HG03095 (cell line): ENCODE measurements around the gene HLF.

Experiments used
- ATAC-seq: cut with Tn5 transposase; IDR thresholded peaks from one replicate; pipeline ENCODE4 v1.9.1; 2021; ENCODE audit warnings: moderate library complexity; ENCODE audit not compliant: unreplicated experiment

Gene HLF, protein sequence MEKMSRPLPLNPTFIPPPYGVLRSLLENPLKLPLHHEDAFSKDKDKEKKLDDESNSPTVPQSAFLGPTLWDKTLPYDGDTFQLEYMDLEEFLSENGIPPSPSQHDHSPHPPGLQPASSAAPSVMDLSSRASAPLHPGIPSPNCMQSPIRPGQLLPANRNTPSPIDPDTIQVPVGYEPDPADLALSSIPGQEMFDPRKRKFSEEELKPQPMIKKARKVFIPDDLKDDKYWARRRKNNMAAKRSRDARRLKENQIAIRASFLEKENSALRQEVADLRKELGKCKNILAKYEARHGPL

DNA sequence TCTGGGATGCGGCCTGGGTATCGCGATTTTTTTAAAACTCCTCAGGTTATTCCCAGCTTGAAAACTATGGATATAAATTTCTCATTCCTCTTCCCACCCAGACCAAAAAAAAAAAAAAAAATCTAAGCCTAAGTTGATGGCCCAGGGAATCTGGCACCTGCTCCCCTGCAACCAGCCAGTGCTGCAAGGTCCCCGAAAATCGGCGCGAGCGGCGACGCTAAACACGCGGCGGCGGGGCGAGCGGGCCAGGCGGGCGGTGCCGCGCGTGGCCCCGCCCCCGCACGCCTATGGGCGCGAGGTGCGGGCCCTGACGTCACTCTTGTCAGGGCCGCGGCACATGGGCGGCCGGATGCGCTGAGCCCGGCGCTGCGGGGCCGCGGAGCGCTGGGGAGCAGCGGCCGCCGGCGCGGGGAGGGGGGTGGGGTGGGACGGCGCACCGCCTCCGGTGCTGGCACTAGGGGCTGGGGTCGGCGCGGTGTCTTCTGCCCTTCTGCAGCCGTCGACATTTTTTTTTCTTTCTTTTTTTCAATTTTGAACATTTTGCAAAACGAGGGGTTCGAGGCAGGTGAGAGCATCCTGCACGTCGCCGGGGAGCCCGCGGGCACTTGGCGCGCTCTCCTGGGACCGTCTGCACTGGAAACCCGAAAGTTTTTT is at the start of gene HLF:
Gene HLF (plus strand): TSS at position 316 of the 654 bp plus-strand sequence. CDS start 525 bp downstream, outside the sequence.
- peak; percentile 93 for ATAC-seq

DNA sequence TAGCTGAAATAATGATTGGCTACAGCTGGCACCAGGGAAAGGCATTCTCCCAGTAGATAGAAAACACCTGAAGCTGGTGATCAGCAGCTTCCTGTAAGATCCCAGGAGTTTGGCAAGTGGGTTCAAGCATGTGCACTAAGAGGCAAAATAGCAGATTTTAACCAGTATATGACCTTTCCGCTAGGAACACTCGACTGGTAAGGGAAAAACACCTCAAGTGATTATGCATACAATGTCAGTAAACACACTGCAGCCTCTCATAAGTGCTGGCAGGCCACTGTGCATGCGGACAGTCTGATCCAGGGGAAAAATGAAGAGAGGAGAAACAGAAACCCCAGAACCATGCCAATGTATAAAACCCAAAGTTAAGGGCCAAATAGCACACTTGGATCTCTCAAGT is 49.0 kb upstream of the HLF start:
- no peak for ATAC-seq

DNA sequence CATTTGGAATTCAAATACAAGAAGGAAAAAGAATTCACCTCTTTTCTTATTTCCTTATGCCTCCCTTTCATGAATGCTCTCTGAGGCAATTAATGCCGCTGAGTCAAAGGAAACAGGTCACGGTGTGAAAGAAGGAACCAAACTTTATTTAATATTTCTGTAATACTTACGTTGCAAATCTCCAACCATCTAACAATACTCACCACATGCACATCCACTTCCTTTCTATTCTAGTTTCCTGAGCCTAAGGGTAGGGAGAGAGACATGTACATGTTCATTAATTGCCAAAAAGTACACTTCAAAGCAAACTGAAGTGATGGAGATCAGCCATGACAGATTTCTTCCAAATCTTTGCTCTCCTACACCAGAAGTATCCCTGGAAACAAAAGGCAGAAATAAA is 47.9 kb upstream of the HLF start:
- no peak for ATAC-seq

DNA sequence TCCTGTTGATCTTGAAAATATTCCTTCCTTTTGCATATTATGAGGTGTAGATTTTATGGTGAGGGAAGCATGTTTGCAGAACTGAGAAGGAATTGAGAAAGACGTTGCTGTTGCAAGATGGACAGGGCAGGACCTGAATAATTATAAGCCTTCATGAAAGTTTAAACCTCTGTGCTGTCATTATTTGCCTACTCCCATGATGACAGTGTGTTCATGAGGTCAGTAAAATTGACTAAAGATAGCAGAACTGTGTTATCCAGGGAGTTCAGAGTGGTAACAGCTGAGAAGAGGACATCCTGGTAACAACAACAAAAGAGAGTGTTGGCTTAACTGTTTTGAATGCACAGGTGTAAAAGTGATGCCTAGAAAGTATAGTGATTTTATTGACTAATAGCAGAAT is 45.3 kb upstream of the HLF start:
- ATAC-seq = no peak

DNA sequence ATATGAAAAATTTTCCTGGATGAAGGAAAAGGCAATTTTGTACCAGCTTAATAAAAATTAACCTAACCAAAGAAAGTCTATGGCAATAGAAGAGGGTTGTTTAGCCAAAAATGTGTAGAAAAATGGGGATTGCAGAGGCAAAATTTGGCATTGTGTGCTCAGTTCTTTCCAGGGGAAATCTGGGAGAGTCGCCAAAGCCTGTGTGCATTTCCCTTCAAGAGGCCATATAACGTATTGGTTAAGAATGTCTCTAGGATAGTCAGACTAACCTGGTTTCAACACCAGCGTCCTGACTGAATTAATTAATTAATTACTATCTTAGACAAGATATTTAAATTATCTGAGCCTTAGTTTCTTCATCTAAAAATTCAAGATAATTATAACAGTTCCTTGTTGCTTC is 44.8 kb upstream of the HLF start:
- ATAC-seq = no peak

DNA sequence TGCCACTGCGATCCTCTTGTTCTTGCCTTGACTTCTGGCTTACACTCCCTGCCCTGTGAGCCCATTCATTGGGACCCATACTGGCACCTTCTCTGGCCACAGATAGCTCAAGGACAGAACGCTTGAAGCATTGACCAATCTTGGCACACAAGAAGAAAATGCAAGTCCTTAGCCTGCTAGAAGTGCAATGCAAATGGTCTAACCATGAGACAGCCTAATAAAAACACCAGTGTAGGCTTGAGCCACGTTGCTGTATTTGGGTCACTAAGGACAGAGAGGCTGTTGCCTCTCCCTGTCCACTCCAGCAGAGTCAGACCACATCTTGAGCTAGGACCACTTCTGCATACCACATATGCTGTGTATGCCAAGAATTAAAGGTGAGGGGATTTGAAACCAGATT is 41.2 kb upstream of the HLF start:
- no peak for ATAC-seq

DNA sequence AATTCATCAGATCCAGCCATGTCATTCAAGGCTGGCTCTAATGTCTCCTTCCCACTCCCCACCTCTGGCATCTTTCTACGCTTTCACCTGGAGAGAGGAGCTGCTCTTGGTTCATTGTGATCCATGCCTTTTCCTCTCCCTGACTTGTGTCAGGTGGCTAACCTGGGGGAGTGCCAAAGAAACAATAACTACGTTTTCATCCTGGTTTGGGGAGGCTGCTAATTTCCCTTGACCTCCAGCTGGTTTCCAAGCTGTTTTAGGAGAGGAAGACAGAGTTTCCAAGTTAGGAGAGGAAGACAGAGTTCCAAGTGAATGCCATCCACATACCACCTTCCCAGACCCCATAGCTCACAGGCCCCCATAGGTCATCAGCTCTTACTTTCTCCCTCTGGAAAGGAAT is 40.0 kb upstream of the HLF start:
- ATAC-seq = no peak

DNA sequence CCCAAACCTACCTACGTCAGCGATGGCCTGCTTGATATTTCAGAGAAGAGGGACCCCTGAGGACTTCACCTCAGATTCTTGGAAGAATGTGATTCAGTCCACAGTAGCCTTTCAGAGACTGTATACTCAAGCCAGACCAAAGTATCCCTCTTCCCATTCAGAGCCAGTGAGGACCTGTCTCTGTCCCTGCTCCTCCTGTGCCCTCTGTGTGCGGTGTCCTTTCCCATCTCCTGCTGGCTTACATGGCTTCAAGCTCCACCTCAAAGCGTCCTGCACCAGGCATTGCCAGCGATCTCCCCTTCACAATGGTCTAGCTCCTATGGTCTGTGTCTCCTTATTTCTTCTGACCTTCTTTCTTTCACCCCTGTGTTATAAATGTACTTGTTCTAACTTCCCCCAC is 39.5 kb upstream of the HLF start:
- no peak for ATAC-seq

DNA sequence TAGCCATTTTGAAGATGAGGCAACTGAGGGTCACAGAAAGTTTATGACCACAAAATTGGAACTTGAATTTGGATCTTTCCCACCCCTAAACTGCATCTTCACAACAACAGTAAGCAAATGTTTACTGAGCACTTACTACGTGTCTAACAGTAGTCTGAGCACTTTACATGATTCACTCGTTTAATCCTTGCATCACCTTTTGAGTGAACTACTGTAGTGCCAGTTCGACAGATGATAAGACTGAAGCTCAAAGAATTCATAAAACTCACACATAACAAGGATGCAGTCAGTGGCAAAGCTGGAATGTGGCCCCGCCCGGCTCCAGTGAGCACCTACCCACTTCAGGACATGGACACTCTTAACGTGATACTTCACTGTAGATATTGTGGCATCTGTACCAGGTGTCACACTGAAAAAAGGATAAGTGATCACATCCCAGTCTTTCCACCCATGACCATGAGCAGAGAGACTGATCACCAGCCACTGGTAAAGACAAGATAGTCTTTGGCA is 36.0 kb upstream of the HLF start:
- ATAC-seq = no peak

DNA sequence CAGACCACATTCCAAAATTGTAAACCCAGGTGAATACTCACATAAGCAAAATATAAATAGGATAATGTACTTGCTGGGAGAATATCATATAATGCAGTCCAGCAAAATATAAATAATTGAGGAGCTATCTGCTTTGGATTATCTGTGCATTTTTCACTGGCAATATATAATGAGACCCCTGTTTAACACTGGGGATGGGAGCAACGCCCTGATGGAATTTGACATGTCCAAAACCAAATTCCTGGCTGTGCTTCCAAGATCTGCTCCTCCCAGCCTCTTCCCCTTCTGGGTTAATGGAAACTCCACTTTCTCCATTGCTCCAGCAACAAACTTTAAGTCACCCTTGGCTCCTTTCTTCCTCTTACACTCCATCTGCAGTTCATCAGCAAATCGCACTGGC is 35.5 kb upstream of the HLF start:
- ATAC-seq = no peak

DNA sequence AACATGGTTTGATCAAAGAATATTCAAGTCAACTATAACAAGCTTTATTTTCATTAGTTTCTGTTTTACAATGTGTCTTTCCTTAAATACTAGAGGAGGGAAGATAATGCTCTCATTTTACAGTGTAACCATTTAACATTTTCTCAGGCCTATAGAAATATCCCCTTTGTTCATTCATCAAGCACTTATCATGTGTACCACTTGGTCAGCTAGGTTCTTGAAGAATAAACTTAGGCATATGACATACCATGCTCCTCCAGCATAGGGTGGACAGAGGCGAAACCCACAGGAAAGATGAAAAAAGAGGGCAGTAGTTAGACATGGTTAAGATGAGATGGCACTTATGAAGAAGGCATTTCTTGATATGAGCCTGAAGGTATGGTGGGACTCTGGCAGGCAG is 34.0 kb upstream of the HLF start:
- ATAC-seq = no peak

DNA sequence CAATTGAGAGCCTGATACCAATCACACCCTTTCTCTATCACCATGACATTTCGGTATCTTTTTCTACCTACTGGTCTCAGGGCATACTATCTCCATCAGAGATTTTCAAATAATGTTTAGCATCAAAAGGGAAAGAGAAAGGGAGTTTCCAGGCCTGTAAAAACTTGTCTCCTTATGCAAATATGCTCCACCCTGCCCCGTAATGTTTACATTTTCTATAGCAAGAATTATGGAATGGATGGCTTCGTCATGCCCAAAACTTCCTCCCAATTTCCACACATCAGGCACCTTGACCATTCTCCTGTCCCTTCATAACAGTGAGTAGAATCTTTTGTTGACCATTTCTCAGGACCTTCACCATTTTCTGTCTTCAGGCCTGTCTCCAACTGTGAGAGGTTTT is 30.9 kb upstream of the HLF start:
- ATAC-seq = no peak

DNA sequence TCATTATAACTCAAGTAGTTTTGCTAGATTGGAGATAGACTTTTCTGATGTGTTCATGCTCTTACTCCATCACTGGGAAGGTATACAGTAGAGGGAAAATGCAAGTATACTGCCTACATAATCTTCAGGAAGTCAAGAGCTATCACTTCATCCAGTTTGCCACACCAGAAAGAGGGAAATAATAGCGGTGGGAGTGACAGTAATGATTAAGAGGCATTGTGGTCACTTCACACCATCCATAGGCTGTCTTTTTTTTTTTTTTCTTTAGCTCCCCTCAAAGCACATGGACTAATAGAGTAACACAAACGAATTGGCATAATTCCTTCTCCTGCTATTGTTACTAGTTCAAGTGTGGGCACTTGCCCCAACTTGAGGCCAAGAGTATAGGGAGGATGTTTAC is 28.4 kb upstream of the HLF start:
- no peak for ATAC-seq

DNA sequence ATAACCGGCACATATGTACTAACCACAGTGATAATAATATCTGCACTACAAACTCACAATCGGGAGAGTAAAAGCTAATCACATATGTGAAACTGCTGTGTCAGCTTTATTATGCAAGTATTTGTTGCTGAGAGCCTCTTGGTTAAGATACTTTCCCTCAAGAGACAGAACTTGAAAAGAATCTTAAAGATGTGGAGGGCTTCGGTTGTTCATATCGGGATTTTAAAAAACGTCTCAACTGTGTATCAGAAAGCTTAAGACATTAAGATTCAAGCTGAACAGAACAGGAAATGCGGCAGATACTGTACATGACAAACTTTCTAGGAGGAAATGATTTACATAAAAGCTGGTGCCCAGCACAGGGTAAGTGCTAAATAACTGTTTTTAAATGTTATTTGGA is 27.5 kb upstream of the HLF start:
- ATAC-seq = no peak

DNA sequence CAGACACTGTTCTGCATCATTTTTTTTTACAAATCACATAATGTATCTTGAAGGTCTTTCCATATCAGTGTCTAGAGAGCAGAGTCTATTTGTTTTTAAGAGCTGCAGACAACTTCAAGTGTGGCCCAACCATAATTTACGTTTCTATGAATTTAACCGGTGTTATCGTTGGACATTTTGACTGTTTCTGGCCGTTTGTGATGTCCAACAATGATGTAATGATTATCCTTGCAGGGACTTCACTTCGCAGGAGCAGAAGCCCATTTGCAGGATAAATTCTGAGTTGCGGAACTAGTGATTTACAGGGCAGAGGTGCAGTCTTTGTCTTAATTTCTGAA is 26.9 kb upstream of the HLF start:
- ATAC-seq = no peak

DNA sequence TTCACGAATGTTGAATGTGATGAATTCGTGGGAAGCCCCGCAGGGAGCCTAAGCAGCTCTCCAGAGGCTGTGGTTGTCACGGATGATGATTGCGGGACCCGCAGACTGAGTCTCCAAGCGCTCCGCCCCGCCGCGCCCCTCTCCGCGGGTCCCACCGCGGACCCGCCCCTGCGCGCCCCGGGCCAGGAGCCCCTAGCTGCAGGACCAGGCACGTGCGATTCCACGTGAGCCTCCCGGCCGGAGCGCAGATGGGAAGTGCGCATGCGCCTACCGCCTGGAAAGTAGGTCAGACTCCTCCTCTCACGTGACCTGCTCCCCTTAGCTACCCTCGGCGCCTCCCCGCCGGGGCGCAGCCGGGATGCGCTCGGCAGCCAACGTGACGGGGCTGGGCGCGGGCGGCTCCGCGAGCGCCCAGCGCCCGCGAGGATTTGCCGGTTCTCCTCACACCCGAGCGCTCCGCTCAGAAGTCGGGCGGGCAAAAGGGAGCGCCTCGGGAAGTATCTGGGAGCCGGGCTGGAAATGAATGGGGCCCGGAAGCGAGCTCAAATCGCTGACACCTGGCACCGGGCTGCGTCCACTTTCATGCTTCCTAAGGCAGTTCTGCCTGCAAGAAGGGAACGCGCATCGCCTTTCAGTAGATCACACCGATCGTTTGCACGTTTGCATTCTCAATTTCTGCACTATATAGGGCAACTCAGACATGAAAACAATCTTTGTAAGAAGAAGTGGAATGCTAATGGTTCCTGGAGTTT is 26.4 kb upstream of the HLF start:
- ATAC-seq = peak; percentile 88

DNA sequence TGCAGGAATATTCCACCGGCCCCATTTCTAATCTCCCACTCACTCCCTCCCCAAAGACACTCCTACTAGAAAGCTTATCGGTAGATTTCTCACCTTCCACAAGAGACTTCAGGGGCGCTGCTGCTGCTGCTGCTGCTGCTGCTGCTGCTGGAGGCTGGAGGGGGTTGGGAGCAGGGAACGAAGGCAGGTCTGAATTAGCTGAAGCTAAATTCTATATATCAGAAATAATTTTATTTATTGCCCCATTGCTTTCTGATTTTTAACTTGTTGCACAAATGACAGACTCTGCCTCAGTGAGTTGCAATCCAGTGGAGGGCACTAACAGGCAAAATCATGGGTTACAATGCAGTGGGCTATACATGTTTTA is 25.8 kb upstream of the HLF start:
- ATAC-seq = peak; percentile 25

DNA sequence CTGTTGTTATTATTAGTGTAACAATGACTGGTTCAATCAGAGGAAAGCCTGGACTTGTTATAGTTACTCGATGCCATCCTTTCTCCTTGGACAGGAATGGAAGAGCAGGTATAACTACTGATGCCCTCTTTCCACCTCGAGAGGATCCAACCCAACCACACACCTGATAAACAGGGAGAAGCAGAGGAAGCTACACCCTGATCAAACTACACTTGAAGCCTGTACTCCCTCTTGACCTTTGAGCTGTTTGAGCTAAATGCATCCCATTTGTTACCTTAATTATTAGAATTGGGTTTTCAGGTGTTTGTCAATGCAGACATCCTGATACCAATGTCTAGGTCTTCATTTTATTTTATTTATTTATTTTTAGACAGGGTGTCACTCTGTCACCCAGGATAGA is 23.7 kb upstream of the HLF start:
- no peak for ATAC-seq

DNA sequence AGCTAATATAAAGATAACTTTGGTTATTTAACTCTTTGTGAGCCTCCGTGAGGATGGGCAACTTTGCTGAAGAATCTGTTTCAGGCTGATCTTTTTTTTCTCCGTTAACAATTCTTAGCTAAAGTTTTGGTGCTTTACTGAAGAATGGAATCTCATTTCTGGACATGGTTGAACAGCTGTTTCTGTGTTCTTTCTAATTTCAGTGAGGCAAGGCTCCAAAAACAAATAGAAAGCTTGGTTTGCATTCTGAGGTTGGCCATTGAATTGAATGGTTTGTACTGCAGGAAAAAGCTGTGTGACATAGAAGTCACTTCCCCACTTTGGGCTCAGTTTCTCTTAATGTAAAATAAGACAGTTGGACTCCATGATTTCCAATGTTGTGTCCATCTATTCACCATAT is 22.3 kb upstream of the HLF start:
- ATAC-seq = no peak

DNA sequence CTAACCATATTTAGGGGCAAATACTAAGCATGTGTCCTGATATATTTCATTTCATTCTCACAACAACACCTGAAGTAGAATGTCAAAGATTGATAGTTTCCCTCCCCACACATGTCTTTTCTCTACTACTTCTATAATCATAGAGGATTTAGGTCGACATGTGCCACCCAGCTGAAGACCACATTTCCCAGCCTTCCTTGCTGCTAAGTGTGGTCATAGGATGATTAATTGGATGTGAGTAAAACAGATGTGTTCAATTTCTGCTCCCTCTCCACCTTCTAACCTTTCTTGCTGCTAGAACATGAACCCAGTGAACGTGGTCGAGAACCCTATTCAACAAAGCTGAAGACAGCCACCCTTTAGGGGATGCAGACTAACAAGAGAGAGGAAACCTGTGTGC is 18.8 kb upstream of the HLF start:
- no peak for ATAC-seq

DNA sequence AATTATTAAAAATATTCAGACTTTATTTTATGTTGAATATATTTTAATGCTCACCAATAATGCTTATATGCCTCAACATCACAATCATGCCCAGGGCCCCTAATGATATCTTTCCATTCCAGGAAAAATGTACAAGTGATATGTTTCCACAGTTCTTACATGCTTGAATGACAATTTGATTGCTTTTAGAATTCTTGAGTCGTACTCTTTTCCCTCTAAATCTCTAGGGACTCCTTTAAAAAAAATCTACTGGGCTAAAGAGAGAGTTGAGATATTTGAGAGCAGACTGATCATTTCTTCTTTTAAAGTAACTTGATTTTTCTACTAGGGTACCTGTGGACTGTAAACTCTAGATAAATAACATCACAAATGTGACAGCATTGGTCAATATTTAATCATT is 18.2 kb upstream of the HLF start:
- ATAC-seq = no peak

DNA sequence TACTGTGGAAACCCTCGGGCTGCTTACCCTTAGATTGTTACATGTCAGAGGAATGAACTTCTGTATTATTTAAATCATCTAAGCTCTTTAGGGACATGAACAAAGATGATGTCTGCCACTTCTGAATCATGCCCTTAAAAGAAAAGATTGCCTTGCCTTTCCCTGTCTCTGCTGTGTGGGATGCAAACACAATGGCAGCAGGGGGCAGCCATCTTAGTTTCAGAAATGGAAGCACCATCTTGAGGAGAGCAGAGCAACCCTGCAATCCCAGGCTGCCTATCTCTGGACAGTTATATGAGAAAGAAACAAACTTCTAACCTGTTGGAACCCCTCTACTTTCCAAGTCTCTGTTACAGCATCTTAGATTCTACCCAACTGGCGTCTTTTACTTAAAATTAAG is 16.7 kb upstream of the HLF start:
- no peak for ATAC-seq
